K562 (cell line): ENCODE results near the gene CS. TPM values are rescaled to one million over a fixed set of nuclear protein-coding genes. Genes with fewer than 3 reads are reported as not detected.
A peak's percentile ranks its signal among the peaks of the same experiment; 100 is the strongest.

Experiments
- ATAC-seq: fragments of 200-7000 bp; cut with Tn5 transposase; 3 replicates; pipeline ENCODE4 v1.9.1; 2020; ENCODE audit warnings: moderate library complexity
- BruUV-seq: library from RNA; stranded (reverse); fragments of 400-500 nt; replicated peaks from 2 replicates; lab custom pipeline; 2021; lab: Mats Ljungman, UMichigan
- CTCF ChIA-PET: fragments of 300-600 bp; formaldehyde crosslinking; extraction: SDS; loops from one replicate; lab custom pipeline; 2021; ENCODE audit warnings: low intra/inter-chr PET ratio; lab: Yijun Ruan, JAX
- POLR2A ChIA-PET: fragments of 300-600, 350-650 bp; sonication (Branson Sonifier 250); formaldehyde crosslinking; extraction: SDS; loops from one replicate; lab custom pipeline; 2021; ENCODE audit warnings: antibody characterized with exemption, inconsistent platforms; lab: Yijun Ruan, JAX
- DNase-seq, 4 experiments: peaks; one replicate each; pipeline versions ENCODE4 v3.0.0 to v3.0.0-alpha.2; 2011 to 2018; ENCODE audit warnings: low spot score in 3 of 4, mixed read lengths in 3 of 4; ENCODE audit errors: extremely low read depth in 1 of 4
- FAIRE-seq: peaks from 2 replicates; lab custom pipeline; 2011; peaks lifted over from hg19 to GRCh38; lab: Jason Lieb, UNC
- H2AFZ ChIP-seq: 2 replicates; pipeline ENCODE4 v1.6.0; 2011; ENCODE audit warnings: low read depth, low read length, control low read depth, inconsistent platforms
- H3K27ac ChIP-seq: fragments of 200-600 bp; 3 replicates; pipeline ENCODE4 v1.8.0; 2011; ENCODE audit warnings: low read depth, mild to moderate bottlenecking, control low read depth, inconsistent platforms, low read length, moderate library complexity, mixed read lengths; ENCODE audit errors: extremely low read depth
- H3K27me3 ChIP-seq, 2 experiments: fragments of 300-600 bp in 1 of 2; 2 replicates in 1 of 2; 3 replicates in 1 of 2; pipeline versions ENCODE4 v1.6.0 to v1.8.0; 2011; ENCODE audit warnings: inconsistent platforms in 2 of 2, low read length in 2 of 2, mild to moderate bottlenecking in 1 of 2, mixed read lengths in 1 of 2, moderate library complexity in 1 of 2; ENCODE audit not compliant: control insufficient read depth in 2 of 2, insufficient read depth in 2 of 2
- H3K36me3 ChIP-seq: fragments of 300-600 bp; 3 replicates; pipeline ENCODE4 v1.8.0; 2011; ENCODE audit warnings: mild to moderate bottlenecking, low read length, inconsistent platforms; ENCODE audit not compliant: control insufficient read depth, insufficient read depth
- H3K4me1 ChIP-seq, 2 experiments: fragments of 200-600 bp in 1 of 2; replicated peaks in 1 of 2; 2 replicates in 1 of 2; 3 replicates in 1 of 2; pipeline versions ENCODE4 v1.5.1 to v1.8.0; 2011; ENCODE audit warnings: inconsistent platforms in 2 of 2, low read length in 2 of 2, mild to moderate bottlenecking in 1 of 2, mixed read lengths in 1 of 2, moderate library complexity in 1 of 2; ENCODE audit not compliant: control insufficient read depth in 2 of 2, insufficient read depth in 2 of 2
- H3K4me2 ChIP-seq: 2 replicates; pipeline ENCODE4 v1.6.1; 2011; ENCODE audit warnings: low read length, control low read depth, inconsistent platforms, mixed read lengths; ENCODE audit not compliant: insufficient read depth
- H3K4me3 ChIP-seq: fragments of 200-600 bp; sonication (generic), shearing (Covaris generic); 2 replicates; pipeline ENCODE4 v1.5.1; 2016; ENCODE audit warnings: control low read depth, inconsistent platforms
- H3K79me2 ChIP-seq: fragments of 200-600 bp; 3 replicates; pipeline ENCODE4 v1.8.0; 2011; ENCODE audit warnings: low read length, inconsistent platforms; ENCODE audit not compliant: control insufficient read depth, insufficient read depth
- H3K9ac ChIP-seq, 2 experiments: 2 replicates each; pipeline versions ENCODE4 v1.6.0 to v1.6.1; 2011; ENCODE audit warnings: low read depth in 2 of 2, low read length in 2 of 2, control low read depth in 1 of 2, inconsistent platforms in 1 of 2, mild to moderate bottlenecking in 1 of 2, mixed read lengths in 1 of 2; ENCODE audit not compliant: insufficient read depth in 1 of 2
- H3K9me1 ChIP-seq: one replicate; pipeline ENCODE4 v1.6.0; 2011; ENCODE audit warnings: inconsistent platforms, mild to moderate bottlenecking, low read length, moderate library complexity; ENCODE audit not compliant: control insufficient read depth, insufficient read depth
- H3K9me3 ChIP-seq: replicated peaks from 2 replicates; pipeline ENCODE4 v1.5.1; 2011; ENCODE audit warnings: low read depth, low read length, inconsistent platforms; ENCODE audit not compliant: control insufficient read depth, insufficient read depth
- H4K20me1 ChIP-seq: replicated peaks from 2 replicates; pipeline ENCODE4 v1.6.1; 2011; ENCODE audit warnings: low read length, inconsistent platforms, mixed read lengths; ENCODE audit not compliant: control insufficient read depth, insufficient read depth
- TBP ChIP-seq: optimal IDR thresholded peaks from 2 replicates; pipeline ENCODE3; 2011; ENCODE audit warnings: low read depth, low read length, improper control_type of control experiment
- WGBS: fragments of 100-300 bp; shearing (Covaris generic); methylation state at CpG from one replicate; pipeline ENCODE4 v1.1.6; 2016; ENCODE audit warnings: low coverage, mixed read lengths; ENCODE audit not compliant: insufficient coverage; ENCODE audit errors: missing lambda C conversion rate; 5-methylcytosine and 5-hydroxymethylcytosine counted together
- in situ Hi-C: fragments of 300-500 bp; cut with MboI; formaldehyde crosslinking; loops from 4 replicates; pipeline ENCODE4 v1.15.0; 2018; ENCODE audit warnings: inconsistent platforms, mixed read lengths
- intact Hi-C: fragments of 100-400 bp; cut with micrococcal nuclease; formaldehyde crosslinking; loops from 2 replicates; pipeline ENCODE4 v1.14.2; 2022
- polyA plus RNA-seq, 8 experiments: library from polyadenylated mRNA; depleted of rRNA in 4 of 8; stranded (reverse) in 5 of 8; unstranded in 3 of 8; fragments of >200 nt; fragmentation: Nextera tagmentation in 2 of 8; fragmentation: Illumina TruSeq in 1 of 8; extraction: Ambion mirVana in 2 of 8; extraction: Trizol in 1 of 8; gene quantifications; 2 replicates each; pipeline versions ENCODE4 v1.2.1 to v1.2.3, GENCODE V29; 2011 to 2014; ENCODE audit warnings: inconsistent platforms in 1 of 8, missing spikeins in 1 of 8
- total RNA-seq, 7 experiments: library from RNA; depleted of rRNA in 6 of 7; stranded (reverse); fragments of >200 nt in 6 of 7; fragmentation: Illumina TruSeq in 2 of 7; extraction: Trizol in 2 of 7; gene quantifications; 2 replicates each; pipeline versions ENCODE4 v1.2.1 to v1.2.3, GENCODE V29; 2011 to 2021; ENCODE audit warnings: low replicate concordance in 1 of 7
- TF ChIP-seq, protein P1 (sequence below): fragments of 450-650 bp; IDR thresholded peaks from 2 replicates; pipeline ENCODE4 v1.6.1; 2016
- TF ChIP-seq, protein P2 (sequence below): sonication (generic); formaldehyde crosslinking; IDR thresholded peaks from 2 replicates; pipeline ENCODE4 v1.8.0; 2022; ENCODE audit warnings: missing genetic modification reagents, mild to moderate bottlenecking, moderate library complexity, borderline replicate concordance

The CS gene
- total and polyA plus RNA-seq, 9 of the 15 experiments (the other 6 are each of a cell fraction or from before 2014, with no cell fraction given), result 99.9 to 390 (median 149) TPM

DNA sequence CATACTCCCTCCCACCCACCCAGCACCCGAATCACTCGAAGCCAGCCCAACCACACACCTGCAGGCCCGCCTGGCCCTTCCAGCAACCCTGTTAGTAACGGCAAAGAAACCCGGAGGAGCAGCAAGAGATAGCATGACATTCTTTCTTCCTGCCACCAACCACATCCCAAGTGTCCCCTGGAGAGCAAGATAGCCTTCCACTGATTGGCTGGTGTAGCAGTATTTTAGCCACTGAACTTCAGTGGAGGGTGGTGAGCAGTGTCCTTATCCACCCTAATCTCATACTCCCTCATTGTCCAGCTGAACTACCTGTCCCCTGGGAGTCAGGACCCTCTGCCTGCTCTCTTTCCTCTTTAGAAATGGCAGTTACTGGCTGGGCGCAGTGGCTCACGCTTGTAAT, 71.0 kb downstream of the CS start:
- peak; percentile 7; the same call in 1 of the 3 replicates for ATAC-seq
- Histone ChIP-seq H3K4me2 (no peak overlapping the region), H3K27ac (no peak overlapping the region), H3K27me3 (no peaks in the 10 kb centered on the region), H3K4me1 (peaks cover 13 to 16% of the 10 kb centered on the region in 2 experiments; a peak in 4 of 5 replicates), H3K9me3 (no peaks in the 10 kb centered on the region), H2AFZ (no peak overlapping the region), H3K9me1 (no peaks in the 10 kb centered on the region), H3K4me3 (no peak overlapping the region), H3K9ac (peak overlapping the region in 1 of 2 experiments; percentile 10; a peak in 1 of 4 replicates), H3K36me3 (peaks cover 9% of the 10 kb centered on the region; the same call in 2 of the 3 replicates), H4K20me1 (no peaks in the 10 kb centered on the region), H3K79me2 (peaks cover 13% of the 10 kb centered on the region)
- intact Hi-C loops (loop anchor here (10.0 kb wide), 1 partner anchor 184 kb away; the partner anchor contains the start of gene RPS26), in situ Hi-C loops (no loop called here)
- BruUV-seq, result no TSS peak
- TF ChIP-seq TBP, result no peak
- TF ChIP-seq, protein P1, sequence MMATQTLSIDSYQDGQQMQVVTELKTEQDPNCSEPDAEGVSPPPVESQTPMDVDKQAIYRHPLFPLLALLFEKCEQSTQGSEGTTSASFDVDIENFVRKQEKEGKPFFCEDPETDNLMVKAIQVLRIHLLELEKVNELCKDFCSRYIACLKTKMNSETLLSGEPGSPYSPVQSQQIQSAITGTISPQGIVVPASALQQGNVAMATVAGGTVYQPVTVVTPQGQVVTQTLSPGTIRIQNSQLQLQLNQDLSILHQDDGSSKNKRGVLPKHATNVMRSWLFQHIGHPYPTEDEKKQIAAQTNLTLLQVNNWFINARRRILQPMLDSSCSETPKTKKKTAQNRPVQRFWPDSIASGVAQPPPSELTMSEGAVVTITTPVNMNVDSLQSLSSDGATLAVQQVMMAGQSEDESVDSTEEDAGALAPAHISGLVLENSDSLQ, result 0 out of 2 replicates have a peak, but pooled peaks have one; percentile 12
- TF ChIP-seq, protein P2, sequence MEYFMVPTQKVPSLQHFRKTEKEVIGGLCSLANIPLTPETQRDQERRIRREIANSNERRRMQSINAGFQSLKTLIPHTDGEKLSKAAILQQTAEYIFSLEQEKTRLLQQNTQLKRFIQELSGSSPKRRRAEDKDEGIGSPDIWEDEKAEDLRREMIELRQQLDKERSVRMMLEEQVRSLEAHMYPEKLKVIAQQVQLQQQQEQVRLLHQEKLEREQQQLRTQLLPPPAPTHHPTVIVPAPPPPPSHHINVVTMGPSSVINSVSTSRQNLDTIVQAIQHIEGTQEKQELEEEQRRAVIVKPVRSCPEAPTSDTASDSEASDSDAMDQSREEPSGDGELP (CRISPR knock-in tag), result peak; percentile 33; the same call in 1 of the 2 replicates
- FAIRE-seq, result peak; percentile 68
- CTCF ChIA-PET, result no interaction called here
- DNase-seq, result peak in 2 of 4 experiments; percentile 43 to 57
- POLR2A ChIA-PET, result interaction anchor here (0.9 kb wide), 1 partner anchor 112 kb away, joined by 3 read pairs; no protein-coding TSS in a partner anchor
- 45% methylated on average over 7 of the region's 7 CpGs for WGBS
